Measurements from ENCODE around the gene CCDC141. TPM values are rescaled to one million over a fixed set of nuclear protein-coding genes. Genes with fewer than 3 reads are reported as not detected.

CCDC141 gene
- total RNA-seq, 4 donors from 2014 or later, result 1.1 to 11.6 (median 5.0) TPM

- Histone ChIP-seq H3K36me3 (no peaks in the 10 kb centered on the region), H3K4me1 (no peaks in the 10 kb centered on the region), H3K4me3 (no peak overlapping the region), H3K27me3 (no peaks in the 10 kb centered on the region), H3K9me3 (no peaks in the 10 kb centered on the region), H3K27ac (peak overlapping the region in 2 of 4 donors; percentile 4 to 66)
- no peak for TF ChIP-seq CTCF (IDR thresholded peaks at IDR 0.05)
- TF ChIP-seq POLR2A (IDR thresholded peaks at IDR 0.05), result no peak
- no peak for DNase-seq
These were observed 18.1 kb downstream of the CCDC141 start for GRCh38 chr2:179031731-179032408.

GRCh38 chr2:179024445-179024844 is 25.5 kb downstream of the CCDC141 start:
- no peaks in the 10 kb centered on the region for H3K36me3 ChIP-seq
- H3K27me3 ChIP-seq, result no peaks in the 10 kb centered on the region
- TF ChIP-seq CTCF (IDR thresholded peaks at IDR 0.05) (no peak), POLR2A (IDR thresholded peaks at IDR 0.05) (no peak)
- no peak overlapping the region for H3K4me3 ChIP-seq
- H3K27ac ChIP-seq, result no peak overlapping the region
- H3K9me3 ChIP-seq, result no peaks in the 10 kb centered on the region
- no peak for DNase-seq
- no peaks in the 10 kb centered on the region for H3K4me1 ChIP-seq

GRCh38 chr2:179022685-179023084 is 27.3 kb downstream of the CCDC141 start:
- DNase-seq, result no peak
- Histone ChIP-seq H3K36me3 (no peaks in the 10 kb centered on the region), H3K9me3 (no peaks in the 10 kb centered on the region), H3K27ac (no peak overlapping the region), H3K4me3 (no peak overlapping the region), H3K4me1 (no peaks in the 10 kb centered on the region), H3K27me3 (no peaks in the 10 kb centered on the region)
- TF ChIP-seq POLR2A (IDR thresholded peaks at IDR 0.05) (no peak), CTCF (IDR thresholded peaks at IDR 0.05) (no peak)

- Histone ChIP-seq H3K4me1 (no peaks in the 10 kb centered on the region), H3K36me3 (no peaks in the 10 kb centered on the region), H3K27me3 (no peaks in the 10 kb centered on the region), H3K9me3 (no peaks in the 10 kb centered on the region), H3K27ac (no peak overlapping the region), H3K4me3 (no peak overlapping the region)
- no peak for DNase-seq
- TF ChIP-seq POLR2A (IDR thresholded peaks at IDR 0.05), result no peak
These were observed 28.7 kb downstream of the CCDC141 start for GRCh38 chr2:179021258-179021657.

- TF ChIP-seq POLR2A (IDR thresholded peaks at IDR 0.05) (no peak), CTCF (IDR thresholded peaks at IDR 0.05) (peak in 4 of 6 experiments; percentile 16 to 30 (median 24))
- no peaks in the 10 kb centered on the region for H3K36me3 ChIP-seq
- no peaks in the 10 kb centered on the region for H3K4me1 ChIP-seq
- H3K9me3 ChIP-seq, result no peaks in the 10 kb centered on the region
- no peaks in the 10 kb centered on the region for H3K27me3 ChIP-seq
- H3K4me3 ChIP-seq, result no peak overlapping the region
- peak in 2 of 3 donors; percentile 34 to 62 for DNase-seq
- no peak overlapping the region for H3K27ac ChIP-seq
These were observed 29.7 kb downstream of the CCDC141 start for GRCh38 chr2:179020156-179020750.

- no peak overlapping the region for H3K4me3 ChIP-seq
- H3K27ac ChIP-seq, result no peak overlapping the region
- H3K9me3 ChIP-seq, result no peaks in the 10 kb centered on the region
- H3K36me3 ChIP-seq, result no peaks in the 10 kb centered on the region
- TF ChIP-seq POLR2A (IDR thresholded peaks at IDR 0.05) (no peak), CTCF (IDR thresholded peaks at IDR 0.05) (no peak)
- H3K4me1 ChIP-seq, result no peaks in the 10 kb centered on the region
- DNase-seq, result no peak
- H3K27me3 ChIP-seq, result no peaks in the 10 kb centered on the region
These were observed 30.7 kb downstream of the CCDC141 start for GRCh38 chr2:179019260-179019659.

Data from Peyer's patch (tissue), 4 donors.